Measurements from ENCODE around the gene ISM1.
A peak's percentile ranks its signal among the peaks of the same experiment; 100 is the strongest.

ISM1 gene

GRCh38 chr20:13313201-13313600 lies 92.1 kb downstream of the ISM1 start:
- no peak for DNase-seq (ENCODE audit: low spot score)

- DNase-seq (ENCODE audit: low spot score): no peak
Observed at GRCh38 chr20:13317439-13317838, 96.4 kb downstream of the ISM1 start.

GRCh38 chr20:13318871-13319521 lies 97.9 kb downstream of the ISM1 start:
- no peak for DNase-seq (ENCODE audit: low spot score)

GRCh38 chr20:13320702-13321101 lies 99.6 kb downstream of the ISM1 start:
- DNase-seq (ENCODE audit: low spot score): no peak

GRCh38 chr20:13321416-13321815 lies 100.3 kb downstream of the ISM1 start:
- DNase-seq (ENCODE audit: low spot score): no peak

GRCh38 chr20:13322198-13322597 lies 101.1 kb downstream of the ISM1 start:
- no peak for DNase-seq (ENCODE audit: low spot score)

- DNase-seq (ENCODE audit: low spot score): no peak
Observed at GRCh38 chr20:13322621-13323020, 101.5 kb downstream of the ISM1 start.

- peak; percentile 56 for DNase-seq (ENCODE audit: low spot score)
Observed at GRCh38 chr20:13325033-13325432, 104.0 kb downstream of the ISM1 start.

- DNase-seq (ENCODE audit: low spot score): no peak
Observed at GRCh38 chr20:13325796-13326340, 104.8 kb downstream of the ISM1 start.

GRCh38 chr20:13331536-13331935 lies 110.5 kb downstream of the ISM1 start:
- DNase-seq (ENCODE audit: low spot score): peak; percentile 85

- peak; percentile 88 for DNase-seq (ENCODE audit: low spot score)
Observed at GRCh38 chr20:13333036-13333435, 112.0 kb downstream of the ISM1 start.

GRCh38 chr20:13333793-13334192 lies 112.7 kb downstream of the ISM1 start:
- DNase-seq (ENCODE audit: low spot score): no peak

GRCh38 chr20:13336308-13337089 lies 115.4 kb downstream of the ISM1 start:
- DNase-seq (ENCODE audit: low spot score): peak; percentile 98

- DNase-seq (ENCODE audit: low spot score): peak; percentile 76
Observed at GRCh38 chr20:13337090-13337784, 116.2 kb downstream of the ISM1 start.

- no peak for DNase-seq (ENCODE audit: low spot score)
Observed at GRCh38 chr20:13338097-13338661, 117.1 kb downstream of the ISM1 start.

GRCh38 chr20:13338999-13339411 lies 117.9 kb downstream of the ISM1 start:
- peak; percentile 71 for DNase-seq (ENCODE audit: low spot score)

GRCh38 chr20:13340088-13340487 lies 119.0 kb downstream of the ISM1 start:
- DNase-seq (ENCODE audit: low spot score): peak; percentile 26

- DNase-seq (ENCODE audit: low spot score): no peak
Observed at GRCh38 chr20:13341737-13342393, 120.8 kb downstream of the ISM1 start.

- DNase-seq (ENCODE audit: low spot score): no peak
Observed at GRCh38 chr20:13342469-13343242, 121.6 kb downstream of the ISM1 start.

GRCh38 chr20:13344671-13345070 lies 123.6 kb downstream of the ISM1 start:
- DNase-seq (ENCODE audit: low spot score): no peak
